KOPT-K1 (cell line): Measurements from ENCODE around the gene GABRA4.

Source experiments
- H3K27ac ChIP-seq: fragments of 200-600 bp; sonication (generic); 2 replicates; pipeline ENCODE4 v1.5.1; 2016; ENCODE audit warnings: antibody characterized with exemption, mild to moderate bottlenecking, low read depth, low read length; ENCODE audit not compliant: poor library complexity, severe bottlenecking
- H3K36me3 ChIP-seq: fragments of 200-600 bp; sonication (generic); 2 replicates; pipeline ENCODE4 v1.5.1; 2017; ENCODE audit warnings: antibody characterized with exemption, mild to moderate bottlenecking, low read length, moderate library complexity; ENCODE audit not compliant: insufficient read depth
- H3K9me3 ChIP-seq: fragments of 200-600 bp; sonication (generic); 2 replicates; pipeline ENCODE4 v1.5.1; 2017; ENCODE audit warnings: antibody characterized with exemption, low read length, mild to moderate bottlenecking; ENCODE audit not compliant: insufficient read depth, poor library complexity, severe bottlenecking

The GABRA4 gene

GRCh38 chr4:46993075-46994006 lies at the start of gene GABRA4:
Gene GABRA4, minus strand, starts transcription at chr4:46993581. Its CDS starts 157 bp downstream, at chr4:46993424.
- Histone ChIP-seq H3K36me3 (no peaks in the 10 kb centered on the region), H3K9me3 (peaks cover 12% of the 10 kb centered on the region), H3K27ac (no peak within 1 kb of the TSS)

DNA sequence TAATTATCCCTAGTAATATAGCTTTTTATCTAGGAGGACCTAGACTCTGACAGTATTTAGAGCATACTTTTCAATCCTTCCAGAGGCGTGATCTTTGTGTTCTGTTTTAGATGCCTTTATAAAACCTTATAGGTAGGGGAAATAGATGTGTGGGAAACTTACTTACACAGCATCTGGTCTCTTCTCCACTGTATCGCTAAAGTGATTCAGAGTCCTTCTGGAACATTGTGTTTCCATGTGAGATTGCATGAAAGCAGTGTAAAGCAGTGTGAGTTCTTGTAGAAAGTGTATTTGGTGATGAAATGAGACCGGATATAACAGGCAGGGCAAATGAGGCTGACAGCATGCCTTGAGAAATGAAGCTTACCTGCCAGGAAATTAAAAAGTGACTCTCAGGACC lies 47.4 kb upstream of the GABRA4 start:
- Histone ChIP-seq H3K36me3 (no peaks in the 10 kb centered on the region), H3K27ac (no peak overlapping the region), H3K9me3 (no peaks in the 10 kb centered on the region)

- Histone ChIP-seq H3K36me3 (no peaks in the 10 kb centered on the region), H3K9me3 (no peaks in the 10 kb centered on the region), H3K27ac (no peak overlapping the region)
Observed at GRCh38 chr4:47038263-47038662, 44.9 kb upstream of the GABRA4 start.

- H3K36me3 ChIP-seq: no peaks in the 10 kb centered on the region
- H3K27ac ChIP-seq: no peak overlapping the region
- H3K9me3 ChIP-seq: peaks cover 7% of the 10 kb centered on the region
Observed at GRCh38 chr4:47032405-47033106, 39.2 kb upstream of the GABRA4 start.

- Histone ChIP-seq H3K27ac (no peak overlapping the region), H3K36me3 (no peaks in the 10 kb centered on the region), H3K9me3 (peaks cover 7% of the 10 kb centered on the region)
Observed at GRCh38 chr4:47031751-47032404, 38.5 kb upstream of the GABRA4 start.

DNA sequence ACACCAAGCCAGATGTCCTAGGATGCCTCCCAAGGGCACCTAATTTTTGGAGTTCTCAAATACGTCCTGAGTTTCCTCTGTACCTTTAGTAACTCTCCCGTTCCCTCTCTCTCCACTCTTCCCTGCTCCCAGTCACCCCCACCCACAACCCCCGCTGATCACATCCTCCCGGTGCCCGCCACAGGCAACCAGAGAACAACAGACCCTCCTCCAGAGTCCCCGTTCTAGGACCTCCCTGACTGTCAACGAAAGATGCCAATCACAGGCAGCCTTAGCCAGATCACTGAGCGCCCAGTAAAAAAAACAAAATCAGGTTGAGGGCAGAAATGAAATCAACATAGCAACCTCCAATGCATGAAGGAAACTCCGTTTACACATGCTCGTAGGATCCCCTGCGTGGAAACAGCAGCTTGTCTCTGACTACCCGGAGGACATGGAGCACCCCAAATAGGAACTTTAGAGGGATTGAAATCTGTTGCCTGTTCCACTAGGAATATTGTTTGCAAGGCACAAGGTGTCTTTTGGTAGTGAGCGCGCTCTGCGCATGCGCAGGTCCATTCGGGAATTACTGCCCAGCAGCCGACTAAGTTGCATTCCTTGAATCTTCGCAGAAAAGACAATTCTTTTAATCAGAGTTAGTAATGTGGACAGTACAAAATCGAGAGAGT lies 37.8 kb upstream of the GABRA4 start, which contains the start of gene GABRB1:
Gene GABRB1 (plus strand): TSS at position 557 of the 668 bp plus-strand sequence.
- Histone ChIP-seq H3K9me3 (peaks cover 7% of the 10 kb centered on the region), H3K36me3 (no peaks in the 10 kb centered on the region), H3K27ac (no peak within 1 kb of the TSS)

- no peaks in the 10 kb centered on the region for H3K9me3 ChIP-seq
- no peak overlapping the region for H3K27ac ChIP-seq
- H3K36me3 ChIP-seq: no peaks in the 10 kb centered on the region
Observed at GRCh38 chr4:47017494-47017893, 24.1 kb upstream of the GABRA4 start.

GRCh38 chr4:47017081-47017480 lies 23.7 kb upstream of the GABRA4 start:
- no peaks in the 10 kb centered on the region for H3K9me3 ChIP-seq
- H3K36me3 ChIP-seq: no peaks in the 10 kb centered on the region
- H3K27ac ChIP-seq: no peak overlapping the region

DNA sequence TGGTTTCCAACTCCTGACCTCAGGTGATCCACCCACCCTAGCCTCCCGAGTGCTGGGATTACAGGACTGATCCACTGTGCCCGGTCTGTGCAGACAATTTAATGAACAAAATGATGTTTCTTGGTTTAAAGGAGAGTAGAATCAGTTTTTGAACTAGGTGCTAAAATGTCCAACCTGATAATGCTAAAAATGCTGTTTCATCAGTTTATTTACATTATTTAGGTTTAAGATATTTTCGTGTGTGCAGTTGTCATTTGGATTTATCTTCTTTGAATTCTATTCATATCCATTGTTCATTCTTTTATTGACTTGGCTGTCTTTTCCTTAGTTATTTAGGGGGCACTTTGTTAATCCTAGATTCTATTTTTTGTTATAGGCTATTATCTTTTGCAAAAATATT lies 20.0 kb upstream of the GABRA4 start:
- H3K36me3 ChIP-seq: no peaks in the 10 kb centered on the region
- H3K9me3 ChIP-seq: peaks cover 17% of the 10 kb centered on the region
- no peak overlapping the region for H3K27ac ChIP-seq

GRCh38 chr4:47012676-47013075 lies 19.3 kb upstream of the GABRA4 start:
- Histone ChIP-seq H3K36me3 (no peaks in the 10 kb centered on the region), H3K27ac (no peak overlapping the region), H3K9me3 (peaks cover 17% of the 10 kb centered on the region)

- Histone ChIP-seq H3K27ac (no peak overlapping the region), H3K9me3 (peaks cover 17% of the 10 kb centered on the region), H3K36me3 (no peaks in the 10 kb centered on the region)
Observed at GRCh38 chr4:47010912-47011446, 17.6 kb upstream of the GABRA4 start.

DNA sequence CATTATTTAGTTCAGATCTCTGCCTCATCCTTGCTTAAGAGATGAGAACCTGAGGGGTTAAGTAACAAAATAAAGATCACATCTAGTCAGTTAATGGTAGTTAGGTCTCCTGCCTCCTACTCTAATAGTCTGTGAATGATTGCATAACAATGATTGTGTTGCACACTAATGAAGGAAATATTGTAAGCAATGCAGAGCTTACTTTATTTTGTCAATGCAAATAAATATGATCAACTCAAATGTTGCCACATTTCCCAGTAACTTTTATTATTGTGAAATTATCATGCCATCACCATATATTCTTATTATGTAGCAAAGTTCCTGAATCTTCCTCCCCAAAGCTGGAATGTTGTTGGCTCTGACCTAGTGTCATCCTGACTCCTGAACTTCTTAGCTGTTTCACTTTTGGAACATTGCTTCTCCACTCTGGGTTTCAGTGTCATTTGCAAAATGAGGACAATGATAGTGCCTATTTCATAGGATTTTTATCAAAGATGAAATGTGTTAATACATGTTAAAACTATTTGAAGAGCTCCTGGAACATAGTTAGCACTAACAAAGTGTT lies 17.0 kb upstream of the GABRA4 start:
- no peaks in the 10 kb centered on the region for H3K36me3 ChIP-seq
- H3K9me3 ChIP-seq: peaks cover 17% of the 10 kb centered on the region
- H3K27ac ChIP-seq: no peak overlapping the region

GRCh38 chr4:47002580-47002979 lies 9.2 kb upstream of the GABRA4 start:
- Histone ChIP-seq H3K36me3 (no peaks in the 10 kb centered on the region), H3K27ac (no peak overlapping the region), H3K9me3 (no peaks in the 10 kb centered on the region)

GRCh38 chr4:47000406-47000805 lies 7.0 kb upstream of the GABRA4 start:
- no peaks in the 10 kb centered on the region for H3K36me3 ChIP-seq

More at GRCh38 chr4:47000406-47000805, 7.0 kb upstream of the GABRA4 start:
- Histone ChIP-seq H3K27ac (no peak overlapping the region), H3K9me3 (no peaks in the 10 kb centered on the region)
